Left ventricle myocardium inferior (tissue), 1 donor: Measurements from ENCODE around the gene CCKAR. TPM values are rescaled to one million over a fixed set of nuclear protein-coding genes. Genes with fewer than 3 reads are reported as not detected.

Experiments used
- DNase-seq: peaks from one replicate; pipeline ENCODE4 v3.0.0-alpha.2; 2020
- H3K27ac ChIP-seq: fragments of 200-600 bp; replicated peaks from 2 replicates; pipeline ENCODE4 v1.8.0; 2021
- H3K27me3 ChIP-seq: fragments of 200-600 bp; 2 replicates; pipeline ENCODE4 v1.8.0; 2021; ENCODE audit warnings: low read depth
- H3K36me3 ChIP-seq: fragments of 200-600 bp; 2 replicates; pipeline ENCODE4 v1.8.0; 2021
- H3K4me1 ChIP-seq: fragments of 200-600 bp; 2 replicates; pipeline ENCODE4 v1.8.0; 2021
- H3K4me3 ChIP-seq: fragments of 200-600 bp; 2 replicates; pipeline ENCODE4 v1.8.0; 2021; ENCODE audit warnings: mild to moderate bottlenecking, moderate library complexity
- H3K9me3 ChIP-seq: fragments of 200-600 bp; replicated peaks from 2 replicates; pipeline ENCODE4 v1.8.0; 2021
- intact Hi-C: fragments of 100-400 bp; cut with micrococcal nuclease; formaldehyde crosslinking; loops from one replicate; pipeline ENCODE4 v1.11.0; 2022
- total RNA-seq: library from RNA; stranded (reverse); fragmentation: NEBNext Ultra II Directional; extraction: Animal tissue kit (Norgen Biotek cat#: 25700); gene quantifications from one replicate; pipeline ENCODE4 v1.2.1, GENCODE V29; 2021
- TF ChIP-seq, protein P1 (sequence below): fragments of 200-600 bp; IDR thresholded peaks from 2 replicates; pipeline ENCODE4 v1.8.0; 2021; ENCODE audit warnings: antibody characterized with exemption, mild to moderate bottlenecking, borderline replicate concordance
- donor health status: DM: no; HTN: yes; CAD: no; lungs with severe emphysema.

Gene CCKAR
- total RNA-seq, 1 donor from 2014 or later = not detected

DNA sequence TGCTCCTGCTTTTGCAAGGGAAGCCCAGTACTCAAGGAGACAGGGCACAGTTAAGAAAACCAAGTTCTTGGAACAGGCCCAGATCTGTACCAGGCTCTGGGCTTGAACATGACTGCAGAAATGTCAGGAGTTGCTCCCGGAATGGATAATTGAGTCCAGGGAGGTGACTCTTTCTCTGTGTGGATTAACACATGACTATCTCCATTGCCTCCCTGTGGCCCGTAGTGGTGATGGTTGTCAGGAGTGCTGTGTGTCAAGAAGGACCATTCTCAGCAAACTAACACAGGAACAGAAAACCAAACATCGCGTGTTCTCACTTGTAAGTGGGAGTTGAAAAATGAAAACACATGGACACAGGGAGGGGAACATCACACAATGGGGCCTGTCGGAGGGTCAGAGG, 39.9 kb downstream of the CCKAR start:
- H3K27ac ChIP-seq = no peak overlapping the region
- H3K4me3 ChIP-seq = no peak overlapping the region
- H3K36me3 ChIP-seq = no peaks in the 10 kb centered on the region
- H3K27me3 ChIP-seq = no peaks in the 10 kb centered on the region
- H3K9me3 ChIP-seq = peaks cover 14% of the 10 kb centered on the region
- intact Hi-C loops = loop anchor here (10.0 kb wide), 1 partner anchor 274 kb away; no protein-coding TSS in a partner anchor
- no peak for DNase-seq
- no peaks in the 10 kb centered on the region for H3K4me1 ChIP-seq
- TF ChIP-seq, protein P1, sequence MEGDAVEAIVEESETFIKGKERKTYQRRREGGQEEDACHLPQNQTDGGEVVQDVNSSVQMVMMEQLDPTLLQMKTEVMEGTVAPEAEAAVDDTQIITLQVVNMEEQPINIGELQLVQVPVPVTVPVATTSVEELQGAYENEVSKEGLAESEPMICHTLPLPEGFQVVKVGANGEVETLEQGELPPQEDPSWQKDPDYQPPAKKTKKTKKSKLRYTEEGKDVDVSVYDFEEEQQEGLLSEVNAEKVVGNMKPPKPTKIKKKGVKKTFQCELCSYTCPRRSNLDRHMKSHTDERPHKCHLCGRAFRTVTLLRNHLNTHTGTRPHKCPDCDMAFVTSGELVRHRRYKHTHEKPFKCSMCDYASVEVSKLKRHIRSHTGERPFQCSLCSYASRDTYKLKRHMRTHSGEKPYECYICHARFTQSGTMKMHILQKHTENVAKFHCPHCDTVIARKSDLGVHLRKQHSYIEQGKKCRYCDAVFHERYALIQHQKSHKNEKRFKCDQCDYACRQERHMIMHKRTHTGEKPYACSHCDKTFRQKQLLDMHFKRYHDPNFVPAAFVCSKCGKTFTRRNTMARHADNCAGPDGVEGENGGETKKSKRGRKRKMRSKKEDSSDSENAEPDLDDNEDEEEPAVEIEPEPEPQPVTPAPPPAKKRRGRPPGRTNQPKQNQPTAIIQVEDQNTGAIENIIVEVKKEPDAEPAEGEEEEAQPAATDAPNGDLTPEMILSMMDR = no peak

DNA sequence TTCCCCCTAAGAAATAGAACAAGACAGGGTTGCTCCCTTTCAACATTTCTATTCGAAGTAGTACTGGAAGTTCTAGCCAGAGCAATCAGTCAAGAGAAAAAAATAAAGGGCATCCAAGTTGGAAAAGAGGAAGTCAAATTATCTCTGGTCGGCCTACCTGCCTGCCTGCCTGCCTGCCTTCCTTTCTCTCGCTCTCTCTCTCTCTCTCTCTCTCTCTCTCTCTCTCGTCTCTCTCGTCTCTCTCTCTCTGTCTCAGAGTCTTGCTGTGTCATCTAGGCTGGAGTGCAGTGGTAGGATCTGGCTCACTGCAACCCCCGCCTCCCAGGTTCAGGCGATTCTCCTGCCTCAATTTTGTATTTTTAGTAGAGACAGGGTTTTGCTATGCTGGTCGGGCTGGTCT, 42.9 kb downstream of the CCKAR start:
- H3K36me3 ChIP-seq = no peaks in the 10 kb centered on the region
- H3K27me3 ChIP-seq = no peaks in the 10 kb centered on the region
- H3K9me3 ChIP-seq = no peaks in the 10 kb centered on the region
- intact Hi-C loops = no loop called here
- TF ChIP-seq, protein P1 = no peak
- H3K27ac ChIP-seq = no peak overlapping the region
- H3K4me3 ChIP-seq = no peak overlapping the region
- H3K4me1 ChIP-seq = no peaks in the 10 kb centered on the region
- no peak for DNase-seq

DNA sequence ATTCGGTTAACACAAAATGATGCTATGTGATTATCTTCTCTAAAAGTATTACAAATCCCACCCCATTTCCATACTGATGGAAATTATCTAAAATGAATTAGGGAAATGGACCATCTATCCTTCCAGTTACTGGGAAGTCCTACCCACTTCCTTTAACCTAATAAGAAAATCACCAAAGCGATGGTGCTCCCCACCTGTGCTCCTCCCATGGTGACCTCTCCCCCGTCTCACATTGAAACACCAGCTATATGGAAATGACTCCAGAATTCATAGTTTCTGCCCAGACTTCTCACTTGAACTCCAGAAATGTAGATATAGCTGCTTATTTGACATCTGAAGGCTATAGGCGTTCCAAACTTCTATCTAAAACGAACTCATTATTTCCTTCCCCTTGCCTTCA, 48.5 kb downstream of the CCKAR start:
- no peak for DNase-seq
- H3K9me3 ChIP-seq = no peaks in the 10 kb centered on the region
- intact Hi-C loops = no loop called here
- H3K4me1 ChIP-seq = peaks cover 13% of the 10 kb centered on the region
- TF ChIP-seq, protein P1 = no peak
- no peak overlapping the region for H3K27ac ChIP-seq
- H3K4me3 ChIP-seq = no peak overlapping the region
- no peaks in the 10 kb centered on the region for H3K27me3 ChIP-seq
- peaks cover 9% of the 10 kb centered on the region for H3K36me3 ChIP-seq

DNA sequence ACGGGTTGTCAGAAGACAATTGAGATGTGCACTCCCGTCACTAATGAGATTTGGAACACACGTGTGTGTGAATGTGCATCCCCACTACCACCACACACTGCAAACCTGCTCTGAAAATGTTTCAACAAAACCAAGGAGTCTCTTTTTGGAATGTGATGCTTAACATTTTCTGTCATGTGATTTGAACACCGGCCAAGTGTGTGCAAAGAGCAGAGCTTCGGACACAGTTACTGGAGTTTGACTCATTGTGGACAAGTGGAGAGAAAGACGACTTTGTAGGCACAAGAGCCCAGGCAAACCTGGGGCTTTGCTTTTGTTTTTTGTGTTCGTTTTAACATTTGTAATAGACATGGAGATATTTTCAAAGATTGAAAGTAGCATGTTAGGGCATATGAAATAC, 49.2 kb downstream of the CCKAR start:
- TF ChIP-seq, protein P1 = no peak
- DNase-seq = no peak

DNA sequence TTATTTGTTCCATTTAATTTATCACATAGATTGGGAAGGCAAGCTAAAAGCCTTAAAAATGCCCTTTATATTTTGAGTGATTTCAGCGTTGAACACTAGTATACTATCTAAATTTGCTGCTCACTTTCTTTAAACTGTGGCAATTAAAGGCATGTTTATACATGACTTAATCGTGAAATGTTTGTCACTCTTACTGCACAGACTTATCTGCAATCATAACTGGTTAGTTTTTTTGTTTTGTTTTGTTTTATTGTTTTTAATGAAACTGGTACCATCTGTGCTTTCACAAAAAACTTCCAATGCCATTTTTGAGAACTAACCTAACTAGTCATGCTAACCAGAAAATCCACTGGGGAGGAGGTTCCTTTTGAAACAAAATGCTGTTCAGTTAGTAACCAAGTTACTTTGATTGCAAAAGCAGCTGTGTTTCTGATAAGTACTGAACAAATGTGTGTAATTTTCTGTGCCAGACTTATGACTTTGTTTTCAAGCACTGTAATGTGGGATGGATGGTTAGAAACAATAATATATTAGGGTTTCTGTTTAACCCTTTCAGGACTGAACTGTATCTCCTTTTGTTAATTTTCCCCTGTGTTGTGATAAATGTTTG, 56.1 kb downstream of the CCKAR start:
- no peaks in the 10 kb centered on the region for H3K9me3 ChIP-seq

More for the DNA sequence above, 49.2 kb downstream of the CCKAR start:
- Histone ChIP-seq H3K4me1 (peaks cover 13% of the 10 kb centered on the region), H3K36me3 (peaks cover 16% of the 10 kb centered on the region), H3K4me3 (no peak overlapping the region), H3K27me3 (no peaks in the 10 kb centered on the region), H3K9me3 (no peaks in the 10 kb centered on the region), H3K27ac (no peak overlapping the region)
- intact Hi-C loops = no loop called here

More for the DNA sequence above, 56.1 kb downstream of the CCKAR start:
- Histone ChIP-seq H3K4me1 (peaks cover 17% of the 10 kb centered on the region), H3K4me3 (no peak overlapping the region), H3K36me3 (peaks cover 53% of the 10 kb centered on the region), H3K27me3 (no peaks in the 10 kb centered on the region), H3K27ac (no peak overlapping the region)
- TF ChIP-seq, protein P1 = no peak
- intact Hi-C loops = no loop called here
- DNase-seq = no peak
